22Rv1 (cell line): ENCODE data around the gene KRT23.

ENCODE experiments used
- H3K27ac ChIP-seq: fragments of 450-650 bp; 2 replicates; pipeline ENCODE4 v1.5.1; 2017
- ZFX ChIP-seq: fragments of 450-650 bp; IDR thresholded peaks from 2 replicates; pipeline ENCODE4 v1.6.1; 2017; ENCODE audit warnings: antibody characterized with exemption, borderline replicate concordance
- TF ChIP-seq, protein P1 (sequence below): fragments of 450-650 bp; IDR thresholded peaks from 2 replicates; pipeline ENCODE4 v1.5.1; 2017; ENCODE audit warnings: mild to moderate bottlenecking

The KRT23 gene

DNA sequence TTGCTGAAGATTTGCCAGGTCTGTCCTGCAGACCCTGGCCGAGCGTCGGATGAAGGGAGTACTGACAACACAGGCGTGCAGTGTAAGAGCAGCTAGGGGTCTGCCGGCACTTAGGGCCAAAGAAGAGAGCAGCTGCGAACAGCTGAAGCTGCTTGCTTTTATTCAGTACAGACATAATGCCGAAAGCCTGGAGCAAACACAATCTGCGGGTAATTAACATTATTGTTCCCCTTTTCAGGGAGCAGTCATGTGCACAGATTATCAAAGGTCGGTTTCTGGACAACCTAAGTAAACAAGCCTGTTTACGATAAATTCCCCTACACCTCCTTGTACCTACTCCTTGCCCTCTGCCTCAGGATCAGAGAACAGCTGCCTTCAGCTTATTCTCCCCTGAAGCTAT lies 12.0 kb upstream of the KRT23 start:
- no peak overlapping the region for H3K27ac ChIP-seq
- TF ChIP-seq, protein P1, sequence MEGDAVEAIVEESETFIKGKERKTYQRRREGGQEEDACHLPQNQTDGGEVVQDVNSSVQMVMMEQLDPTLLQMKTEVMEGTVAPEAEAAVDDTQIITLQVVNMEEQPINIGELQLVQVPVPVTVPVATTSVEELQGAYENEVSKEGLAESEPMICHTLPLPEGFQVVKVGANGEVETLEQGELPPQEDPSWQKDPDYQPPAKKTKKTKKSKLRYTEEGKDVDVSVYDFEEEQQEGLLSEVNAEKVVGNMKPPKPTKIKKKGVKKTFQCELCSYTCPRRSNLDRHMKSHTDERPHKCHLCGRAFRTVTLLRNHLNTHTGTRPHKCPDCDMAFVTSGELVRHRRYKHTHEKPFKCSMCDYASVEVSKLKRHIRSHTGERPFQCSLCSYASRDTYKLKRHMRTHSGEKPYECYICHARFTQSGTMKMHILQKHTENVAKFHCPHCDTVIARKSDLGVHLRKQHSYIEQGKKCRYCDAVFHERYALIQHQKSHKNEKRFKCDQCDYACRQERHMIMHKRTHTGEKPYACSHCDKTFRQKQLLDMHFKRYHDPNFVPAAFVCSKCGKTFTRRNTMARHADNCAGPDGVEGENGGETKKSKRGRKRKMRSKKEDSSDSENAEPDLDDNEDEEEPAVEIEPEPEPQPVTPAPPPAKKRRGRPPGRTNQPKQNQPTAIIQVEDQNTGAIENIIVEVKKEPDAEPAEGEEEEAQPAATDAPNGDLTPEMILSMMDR: no peak
- no peak for TF ChIP-seq ZFX

DNA sequence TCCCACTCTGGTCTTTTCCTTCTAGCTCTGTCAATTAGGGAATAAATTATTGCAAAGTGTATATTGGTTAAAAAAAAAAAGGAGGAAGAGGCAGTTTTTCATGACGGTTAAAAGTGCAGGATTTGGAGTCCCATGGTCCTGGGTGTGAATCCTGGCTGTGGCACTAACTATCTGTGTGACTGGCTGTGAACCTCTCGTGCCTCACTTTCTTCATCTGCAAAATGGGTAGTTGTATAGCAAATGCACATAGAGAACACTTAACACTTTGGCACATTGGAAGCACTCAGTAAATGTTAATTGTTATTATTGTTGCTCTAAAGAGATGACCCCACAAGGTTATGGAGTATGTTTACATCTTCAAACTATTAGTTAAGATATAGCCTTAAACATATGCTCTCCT lies 10.5 kb upstream of the KRT23 start:
- H3K27ac ChIP-seq: no peak overlapping the region
- TF ChIP-seq, protein P1: no peak
- no peak for TF ChIP-seq ZFX

DNA sequence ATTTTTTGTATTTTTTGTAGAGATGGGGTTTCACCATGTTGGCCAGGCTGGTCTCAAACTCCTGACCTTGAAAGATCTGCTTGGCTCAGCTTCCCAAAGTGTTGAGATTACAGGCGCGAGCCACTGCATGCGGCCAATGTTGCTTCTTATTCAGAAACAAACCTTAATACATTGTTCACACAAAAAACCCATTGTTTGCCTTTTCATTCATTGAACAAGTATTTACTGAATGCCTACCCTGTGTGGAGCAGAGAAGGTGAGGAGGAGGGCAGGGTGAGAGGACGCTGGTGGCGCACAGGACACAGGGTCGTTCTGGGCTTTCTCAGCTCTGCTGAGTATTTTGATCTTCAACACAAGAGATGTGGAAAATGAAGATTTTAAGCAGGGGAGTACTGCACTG lies 8.0 kb upstream of the KRT23 start:
- H3K27ac ChIP-seq: no peak overlapping the region
- TF ChIP-seq ZFX: no peak
- TF ChIP-seq, protein P1: no peak

DNA sequence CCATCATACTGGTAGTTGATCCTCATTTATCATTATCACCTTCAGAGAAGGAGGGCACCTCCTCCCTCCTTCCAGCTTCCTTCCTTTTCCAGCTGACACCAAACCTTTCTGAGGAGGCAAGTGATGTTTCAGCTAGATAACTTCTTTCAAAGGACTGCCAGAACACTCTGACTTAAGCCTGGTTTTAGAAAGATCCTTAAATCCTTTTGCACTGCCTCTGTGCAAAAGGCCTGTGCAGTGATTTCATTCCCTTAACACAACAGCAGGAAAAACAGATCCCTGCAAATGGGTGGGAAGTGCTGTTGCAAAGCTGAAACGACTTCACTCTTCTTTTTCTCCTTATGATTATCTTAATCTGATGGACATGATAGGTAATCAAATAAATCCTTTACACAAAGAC lies 7.1 kb upstream of the KRT23 start:
- no peak overlapping the region for H3K27ac ChIP-seq
- TF ChIP-seq, protein P1: no peak
- TF ChIP-seq ZFX: no peak

DNA sequence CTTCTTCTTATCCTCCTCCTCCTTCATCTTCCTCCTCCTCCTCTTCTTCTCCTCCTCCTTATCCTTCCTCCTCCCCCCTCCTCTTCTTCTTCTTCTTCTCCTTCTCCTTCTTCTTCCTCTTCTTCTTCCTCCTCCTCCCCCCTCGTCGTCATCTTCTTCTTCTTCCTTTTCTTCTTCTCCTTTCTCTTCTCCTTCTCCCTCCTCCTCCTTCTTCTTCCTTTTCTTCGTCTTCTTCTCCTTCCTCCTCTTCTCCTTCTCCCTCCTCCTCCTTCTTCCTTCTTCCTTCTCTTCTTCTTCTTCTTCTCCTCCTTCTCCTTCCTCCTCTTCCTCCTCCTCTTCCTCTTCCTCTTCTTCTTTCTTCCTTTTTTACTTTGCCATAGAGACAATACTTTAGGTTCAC lies 5.1 kb upstream of the KRT23 start:
- no peak overlapping the region for H3K27ac ChIP-seq

DNA sequence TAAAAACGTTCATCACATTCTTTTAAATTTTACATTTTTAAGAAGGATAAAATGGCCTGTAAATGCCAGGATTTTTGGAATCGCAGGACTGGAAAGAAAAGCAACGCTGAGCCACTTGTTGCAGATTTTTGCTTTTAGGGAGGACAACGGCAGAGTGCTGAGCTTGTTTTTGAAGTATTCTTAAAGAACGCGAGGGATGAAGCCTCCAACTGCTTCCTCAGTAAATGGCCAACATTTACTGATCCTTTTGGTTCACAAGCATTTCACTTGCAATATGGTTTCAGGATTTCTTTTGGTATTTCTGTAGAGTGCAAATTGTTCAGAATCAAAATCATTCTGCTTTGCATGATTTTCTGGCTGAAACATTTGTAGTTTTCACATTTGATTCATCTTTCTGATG lies 2.8 kb upstream of the KRT23 start:
- TF ChIP-seq, protein P1: no peak
- no peak for TF ChIP-seq ZFX
- no peak overlapping the region for H3K27ac ChIP-seq

More for the DNA sequence above, 5.1 kb upstream of the KRT23 start:
- TF ChIP-seq ZFX: no peak
- TF ChIP-seq, protein P1: no peak

DNA sequence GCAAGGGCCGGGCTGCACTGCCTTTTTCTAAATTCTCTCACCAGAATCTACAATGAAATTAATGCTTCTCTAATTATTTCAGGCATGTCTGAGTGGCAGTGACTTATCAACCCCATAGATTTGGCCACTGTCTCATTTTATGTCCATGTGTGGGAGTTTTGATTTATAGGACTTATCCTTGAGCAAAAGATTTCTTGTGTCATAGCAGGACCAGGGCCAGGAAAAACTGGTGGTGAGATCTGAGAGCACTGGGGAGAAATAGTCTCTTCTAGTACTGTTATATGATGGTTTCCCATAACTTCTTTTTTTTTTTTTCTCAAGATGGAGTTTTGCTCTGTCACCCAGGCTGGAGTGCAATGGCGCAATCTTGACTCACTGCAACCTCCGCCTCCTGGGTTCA lies 1.5 kb upstream of the KRT23 start:
- TF ChIP-seq, protein P1: no peak
- TF ChIP-seq ZFX: no peak
- no peak overlapping the region for H3K27ac ChIP-seq
